ENCODE measurements around the gene SEMA3C. TPM values are rescaled to one million over a fixed set of nuclear protein-coding genes. Genes with fewer than 3 reads are reported as not detected.

SEMA3C gene
- total and polyA plus RNA-seq, 2 donors, result 2.8 to 5.6 TPM

DNA sequence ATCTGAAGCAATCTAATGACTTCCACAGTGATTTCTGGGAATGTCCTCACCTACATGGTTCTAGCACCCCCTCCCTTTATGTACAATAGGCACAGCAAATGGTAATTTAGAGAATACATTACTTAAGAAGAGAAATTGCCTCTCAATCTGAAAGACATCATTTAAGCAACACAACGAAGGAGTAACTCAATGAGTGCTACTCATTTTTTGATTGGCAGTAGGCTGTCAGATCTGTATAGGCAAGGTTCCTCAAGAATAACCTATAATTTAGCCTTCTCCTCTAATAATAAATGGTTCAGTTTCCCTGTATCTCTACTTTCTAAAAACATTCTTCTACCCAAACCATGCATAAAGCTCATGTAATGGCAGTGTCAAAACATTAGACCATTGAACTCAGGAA is 30.6 kb upstream of the SEMA3C start:
- Histone ChIP-seq H3K27ac (ENCODE audit: low read depth in 1 of 2, low read length in 1 of 2) (no peak overlapping the region), H3K4me3 (ENCODE audit: low read length in 2 of 2) (no peak overlapping the region), H3K27me3 (ENCODE audit: control insufficient read depth in 2 of 2, insufficient read depth in 1 of 2, low read length in 1 of 2) (no peaks in the 10 kb centered on the region), H3K4me1 (ENCODE audit: control insufficient read depth in 2 of 2, insufficient read depth in 2 of 2, low read length in 2 of 2) (no peaks in the 10 kb centered on the region), H3K9me3 (ENCODE audit: control insufficient read depth in 2 of 2, insufficient read depth in 1 of 2, low read length in 1 of 2) (no peaks in the 10 kb centered on the region), H3K36me3 (ENCODE audit: control insufficient read depth in 2 of 2, insufficient read depth in 2 of 2, low read length in 1 of 2) (no peaks in the 10 kb centered on the region)
- no peak for DNase-seq (ENCODE audit: low read depth in 6 of 9, low spot score in 9 of 9)
- 89% methylated on average over 1 of the region's 1 CpG for WGBS

DNA sequence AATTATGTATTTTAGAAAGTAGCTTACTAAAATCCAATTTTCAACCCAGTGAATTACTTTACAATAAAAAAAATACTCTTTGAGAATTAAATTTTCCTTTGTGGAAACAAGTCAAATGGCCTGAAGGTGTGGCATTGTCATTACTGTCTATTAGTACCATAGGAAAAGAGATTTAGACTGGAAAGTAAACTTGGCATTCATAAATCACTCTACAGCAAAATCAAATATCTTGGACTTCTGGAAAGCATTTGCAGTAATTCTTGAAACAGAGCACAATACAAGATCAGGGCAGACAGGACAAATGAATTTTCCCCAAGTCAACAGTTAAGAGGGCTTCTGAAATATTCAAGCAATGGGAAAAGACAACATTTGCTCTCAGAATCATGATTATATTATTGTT is 28.0 kb upstream of the SEMA3C start:
- Histone ChIP-seq H3K9me3 (ENCODE audit: control insufficient read depth in 2 of 2, insufficient read depth in 1 of 2, low read length in 1 of 2) (no peaks in the 10 kb centered on the region), H3K4me3 (ENCODE audit: low read length in 2 of 2) (no peak overlapping the region)

DNA sequence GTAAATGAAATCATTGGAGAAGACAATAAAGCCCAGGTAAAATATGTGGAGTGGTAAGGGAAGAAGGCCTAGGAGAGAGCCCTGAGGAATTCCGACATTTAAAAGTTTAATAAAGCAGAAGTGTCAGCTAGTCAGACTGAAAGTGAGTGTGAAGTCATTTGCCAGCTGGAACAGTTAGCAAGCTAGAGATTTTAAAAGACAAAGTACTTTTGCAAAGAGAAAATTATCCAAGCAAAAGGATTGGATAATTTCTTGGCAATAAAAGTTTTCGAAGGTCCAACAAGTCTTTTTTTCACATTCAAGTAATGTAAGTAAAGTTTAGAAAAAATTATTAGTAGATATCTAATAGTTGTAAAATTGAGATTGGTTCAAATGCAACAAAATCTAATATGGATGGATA is 27.1 kb upstream of the SEMA3C start:
- no peak for DNase-seq (ENCODE audit: low read depth in 6 of 9, low spot score in 9 of 9)

More for the DNA sequence above, 28.0 kb upstream of the SEMA3C start:
- no peak for DNase-seq (ENCODE audit: low read depth in 6 of 9, low spot score in 9 of 9)
- Histone ChIP-seq H3K27ac (ENCODE audit: low read depth in 1 of 2, low read length in 1 of 2) (no peak overlapping the region), H3K27me3 (ENCODE audit: control insufficient read depth in 2 of 2, insufficient read depth in 1 of 2, low read length in 1 of 2) (no peaks in the 10 kb centered on the region), H3K36me3 (ENCODE audit: control insufficient read depth in 2 of 2, insufficient read depth in 2 of 2, low read length in 1 of 2) (no peaks in the 10 kb centered on the region), H3K4me1 (ENCODE audit: control insufficient read depth in 2 of 2, insufficient read depth in 2 of 2, low read length in 2 of 2) (no peaks in the 10 kb centered on the region)

DNA sequence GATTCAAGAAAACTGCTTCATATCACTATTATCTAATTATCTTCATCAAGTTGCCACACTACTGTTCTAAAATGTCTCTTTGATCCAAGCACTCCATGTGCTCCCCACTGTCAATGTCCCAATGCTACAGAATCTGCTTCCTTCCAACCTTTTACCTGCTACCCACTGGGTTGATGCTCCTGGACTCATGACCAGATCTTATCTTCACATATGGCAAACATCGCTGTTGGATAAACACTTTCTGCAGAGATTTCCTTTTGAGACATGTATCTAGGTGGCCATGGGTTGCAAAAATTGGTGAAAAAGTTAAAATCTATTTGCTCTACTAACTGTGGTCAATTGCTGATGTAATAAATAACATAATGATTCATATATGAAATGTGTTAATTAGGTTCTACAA is 24.5 kb upstream of the SEMA3C start:
- H3K4me1 ChIP-seq (ENCODE audit: control insufficient read depth in 2 of 2, insufficient read depth in 2 of 2, low read length in 2 of 2), result no peaks in the 10 kb centered on the region
- no peak overlapping the region for H3K27ac ChIP-seq (ENCODE audit: low read depth in 1 of 2, low read length in 1 of 2)
- WGBS, result 97% methylated on average over 1 of the region's 1 CpG
- no peaks in the 10 kb centered on the region for H3K27me3 ChIP-seq (ENCODE audit: control insufficient read depth in 2 of 2, insufficient read depth in 1 of 2, low read length in 1 of 2)
- no peak for DNase-seq (ENCODE audit: low read depth in 6 of 9, low spot score in 9 of 9)
- no peaks in the 10 kb centered on the region for H3K36me3 ChIP-seq (ENCODE audit: control insufficient read depth in 2 of 2, insufficient read depth in 2 of 2, low read length in 1 of 2)
- no peaks in the 10 kb centered on the region for H3K9me3 ChIP-seq (ENCODE audit: control insufficient read depth in 2 of 2, insufficient read depth in 1 of 2, low read length in 1 of 2)
- H3K4me3 ChIP-seq (ENCODE audit: low read length in 2 of 2), result no peak overlapping the region

More for the DNA sequence above, 27.1 kb upstream of the SEMA3C start:
- 95% methylated on average over 2 of the region's 2 CpGs for WGBS
- no peaks in the 10 kb centered on the region for H3K9me3 ChIP-seq (ENCODE audit: control insufficient read depth in 2 of 2, insufficient read depth in 1 of 2, low read length in 1 of 2)
- H3K36me3 ChIP-seq (ENCODE audit: control insufficient read depth in 2 of 2, insufficient read depth in 2 of 2, low read length in 1 of 2), result no peaks in the 10 kb centered on the region
- H3K27me3 ChIP-seq (ENCODE audit: control insufficient read depth in 2 of 2, insufficient read depth in 1 of 2, low read length in 1 of 2), result no peaks in the 10 kb centered on the region
- no peak overlapping the region for H3K4me3 ChIP-seq (ENCODE audit: low read length in 2 of 2)
- H3K4me1 ChIP-seq (ENCODE audit: control insufficient read depth in 2 of 2, insufficient read depth in 2 of 2, low read length in 2 of 2), result no peaks in the 10 kb centered on the region
- no peak overlapping the region for H3K27ac ChIP-seq (ENCODE audit: low read depth in 1 of 2, low read length in 1 of 2)

DNA sequence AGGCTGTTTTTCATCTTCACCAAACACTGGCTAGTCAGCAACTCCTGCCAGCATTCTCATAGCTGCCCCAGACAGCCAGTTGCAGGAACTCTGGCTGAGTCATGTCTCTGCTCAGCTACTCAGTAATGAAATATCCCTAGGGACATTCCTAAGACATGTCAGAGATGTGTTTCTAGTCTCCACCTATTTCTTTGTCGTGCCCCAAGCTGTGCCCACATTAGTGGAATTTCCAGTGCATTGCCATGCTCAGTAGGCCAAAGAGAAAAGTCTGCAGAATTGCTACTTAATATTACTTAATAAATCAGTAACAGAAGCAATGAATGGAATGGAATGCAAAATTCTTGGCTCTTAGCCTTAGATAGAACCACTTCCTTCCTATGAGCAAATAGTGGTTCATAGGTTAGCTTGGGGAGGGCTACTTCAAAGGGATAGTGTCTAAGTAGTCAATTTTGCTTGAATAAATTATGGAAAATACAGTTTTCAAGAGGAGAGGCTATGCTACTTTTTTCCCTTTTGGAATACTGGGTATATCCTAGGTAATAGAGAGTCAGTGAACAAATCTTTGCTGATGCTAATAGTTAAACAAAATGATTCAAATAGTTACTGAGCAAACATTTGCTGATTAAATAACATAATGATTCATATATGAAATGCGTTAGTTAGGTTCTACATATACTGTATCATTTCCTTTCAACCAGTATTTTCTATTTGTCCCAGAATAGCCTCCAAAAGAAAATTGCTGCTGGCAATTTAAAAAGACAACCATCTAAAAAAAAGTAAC is 23.6 kb upstream of the SEMA3C start:
- Histone ChIP-seq H3K27ac (ENCODE audit: low read depth in 1 of 2, low read length in 1 of 2) (no peak overlapping the region), H3K9me3 (ENCODE audit: control insufficient read depth in 2 of 2, insufficient read depth in 1 of 2, low read length in 1 of 2) (no peaks in the 10 kb centered on the region), H3K4me1 (ENCODE audit: control insufficient read depth in 2 of 2, insufficient read depth in 2 of 2, low read length in 2 of 2) (no peaks in the 10 kb centered on the region), H3K36me3 (ENCODE audit: control insufficient read depth in 2 of 2, insufficient read depth in 2 of 2, low read length in 1 of 2) (no peaks in the 10 kb centered on the region), H3K4me3 (ENCODE audit: low read length in 2 of 2) (no peak overlapping the region), H3K27me3 (ENCODE audit: control insufficient read depth in 2 of 2, insufficient read depth in 1 of 2, low read length in 1 of 2) (no peaks in the 10 kb centered on the region)
- WGBS, result 92% methylated on average over 2 of the region's 2 CpGs
- no peak for DNase-seq (ENCODE audit: low read depth in 6 of 9, low spot score in 9 of 9)

- no peak overlapping the region for H3K27ac ChIP-seq (ENCODE audit: low read depth in 1 of 2, low read length in 1 of 2)
- 92% methylated on average over 4 of the region's 4 CpGs for WGBS
These were observed 22.4 kb upstream of the SEMA3C start for GRCh38 chr7:80941208-80941758.

GRCh38 chr7:80940539-80941207 is 21.8 kb upstream of the SEMA3C start:
- no peaks in the 10 kb centered on the region for H3K4me1 ChIP-seq (ENCODE audit: control insufficient read depth in 2 of 2, insufficient read depth in 2 of 2, low read length in 2 of 2)
- DNase-seq (ENCODE audit: low read depth in 6 of 9, low spot score in 9 of 9), result no peak
- no peak overlapping the region for H3K4me3 ChIP-seq (ENCODE audit: low read length in 2 of 2)
- WGBS, result 95% methylated on average over 3 of the region's 3 CpGs
- H3K9me3 ChIP-seq (ENCODE audit: control insufficient read depth in 2 of 2, insufficient read depth in 1 of 2, low read length in 1 of 2), result no peaks in the 10 kb centered on the region
- no peak overlapping the region for H3K27ac ChIP-seq (ENCODE audit: low read depth in 1 of 2, low read length in 1 of 2)
- H3K27me3 ChIP-seq (ENCODE audit: control insufficient read depth in 2 of 2, insufficient read depth in 1 of 2, low read length in 1 of 2), result no peaks in the 10 kb centered on the region
- H3K36me3 ChIP-seq (ENCODE audit: control insufficient read depth in 2 of 2, insufficient read depth in 2 of 2, low read length in 1 of 2), result no peaks in the 10 kb centered on the region

More at GRCh38 chr7:80941208-80941758, 22.4 kb upstream of the SEMA3C start:
- H3K4me3 ChIP-seq (ENCODE audit: low read length in 2 of 2), result no peak overlapping the region
- no peaks in the 10 kb centered on the region for H3K27me3 ChIP-seq (ENCODE audit: control insufficient read depth in 2 of 2, insufficient read depth in 1 of 2, low read length in 1 of 2)
- no peak for DNase-seq (ENCODE audit: low read depth in 6 of 9, low spot score in 9 of 9)
- no peaks in the 10 kb centered on the region for H3K36me3 ChIP-seq (ENCODE audit: control insufficient read depth in 2 of 2, insufficient read depth in 2 of 2, low read length in 1 of 2)
- H3K9me3 ChIP-seq (ENCODE audit: control insufficient read depth in 2 of 2, insufficient read depth in 1 of 2, low read length in 1 of 2), result no peaks in the 10 kb centered on the region
- no peaks in the 10 kb centered on the region for H3K4me1 ChIP-seq (ENCODE audit: control insufficient read depth in 2 of 2, insufficient read depth in 2 of 2, low read length in 2 of 2)

DNA sequence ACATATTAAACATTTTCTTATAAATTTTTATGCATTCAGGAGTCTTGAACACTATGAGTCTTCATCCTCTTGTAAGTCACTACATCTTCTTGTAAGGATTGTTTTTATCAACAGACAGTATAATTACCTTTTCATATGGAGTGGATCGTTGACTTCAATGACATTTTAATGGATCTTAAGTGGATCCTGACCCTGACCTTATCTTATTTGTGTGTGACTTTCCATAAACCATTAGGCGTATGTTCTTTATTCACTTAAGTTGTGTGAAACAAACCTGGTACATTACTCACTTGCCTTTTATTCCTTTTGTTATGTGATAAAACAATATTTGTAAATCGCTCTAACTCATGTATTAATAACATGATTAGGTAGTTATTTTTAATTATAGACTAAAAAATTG is 18.5 kb upstream of the SEMA3C start:
- WGBS, result 94% methylated on average over 3 of the region's 3 CpGs

DNA sequence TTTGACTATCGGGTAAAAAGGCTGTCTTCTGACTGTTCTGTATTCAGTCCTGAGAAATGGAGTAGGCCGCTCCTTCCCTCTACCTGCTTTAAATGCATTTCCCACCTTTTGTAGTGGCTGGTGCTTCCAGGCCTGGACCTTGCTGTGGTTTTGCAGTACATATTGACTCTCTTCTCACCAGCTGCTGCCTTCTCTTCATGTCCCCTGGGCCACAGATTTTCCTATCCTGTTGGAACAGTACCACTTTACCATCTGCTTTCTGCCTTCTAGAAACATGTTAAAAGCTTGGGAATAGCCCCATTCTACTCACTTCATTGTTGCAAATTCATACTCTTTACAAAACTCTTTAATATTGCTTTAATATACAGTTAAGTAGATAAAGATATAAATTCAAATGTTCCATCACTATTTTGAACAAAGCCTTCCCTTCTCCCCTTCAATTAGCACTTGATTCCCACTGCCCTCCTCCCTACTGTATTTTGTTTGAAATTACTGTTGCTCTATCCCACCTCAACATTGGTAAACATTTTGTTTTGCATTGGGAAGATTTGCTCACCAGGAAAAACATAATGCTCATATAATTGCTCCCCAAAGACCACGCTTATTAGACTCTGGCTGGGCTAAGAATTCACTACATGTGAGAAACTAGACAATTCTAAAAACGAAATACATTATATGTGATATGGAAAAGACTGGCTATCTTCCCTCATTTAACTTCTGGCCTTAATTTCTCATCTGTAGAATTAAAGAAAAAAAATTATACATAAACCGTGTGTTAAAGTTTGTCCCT is 17.3 kb upstream of the SEMA3C start:
- Histone ChIP-seq H3K27ac (ENCODE audit: low read depth in 1 of 2, low read length in 1 of 2) (no peak overlapping the region), H3K9me3 (ENCODE audit: control insufficient read depth in 2 of 2, insufficient read depth in 1 of 2, low read length in 1 of 2) (no peaks in the 10 kb centered on the region), H3K36me3 (ENCODE audit: control insufficient read depth in 2 of 2, insufficient read depth in 2 of 2, low read length in 1 of 2) (no peaks in the 10 kb centered on the region), H3K4me3 (ENCODE audit: low read length in 2 of 2) (no peak overlapping the region), H3K27me3 (ENCODE audit: control insufficient read depth in 2 of 2, insufficient read depth in 1 of 2, low read length in 1 of 2) (no peaks in the 10 kb centered on the region), H3K4me1 (ENCODE audit: control insufficient read depth in 2 of 2, insufficient read depth in 2 of 2, low read length in 2 of 2) (no peaks in the 10 kb centered on the region)
- DNase-seq (ENCODE audit: low read depth in 6 of 9, low spot score in 9 of 9), result no peak
- WGBS, result 95% methylated on average over 5 of the region's 5 CpGs

More for the DNA sequence above, 18.5 kb upstream of the SEMA3C start:
- H3K27me3 ChIP-seq (ENCODE audit: control insufficient read depth in 2 of 2, insufficient read depth in 1 of 2, low read length in 1 of 2), result no peaks in the 10 kb centered on the region
- H3K4me3 ChIP-seq (ENCODE audit: low read length in 2 of 2), result no peak overlapping the region
- no peaks in the 10 kb centered on the region for H3K9me3 ChIP-seq (ENCODE audit: control insufficient read depth in 2 of 2, insufficient read depth in 1 of 2, low read length in 1 of 2)
- DNase-seq (ENCODE audit: low read depth in 6 of 9, low spot score in 9 of 9), result no peak
- no peaks in the 10 kb centered on the region for H3K36me3 ChIP-seq (ENCODE audit: control insufficient read depth in 2 of 2, insufficient read depth in 2 of 2, low read length in 1 of 2)
- H3K4me1 ChIP-seq (ENCODE audit: control insufficient read depth in 2 of 2, insufficient read depth in 2 of 2, low read length in 2 of 2), result no peaks in the 10 kb centered on the region
- no peak overlapping the region for H3K27ac ChIP-seq (ENCODE audit: low read depth in 1 of 2, low read length in 1 of 2)
